DMS53 treated with DMSO at 0.1 percent for 48 hours (cell line): ENCODE data around the gene GPATCH8.
"Not testable (repeated sequence)": the region's sequence is repeated elsewhere in the genome, so short reads cannot be mapped to it uniquely, and the experiment has no call there.

Source experiments
- DNase-seq: peaks from one replicate; lab custom pipeline; 2025; ENCODE audit not compliant: unreplicated experiment; lab: John Stamatoyannopoulos, UW

The GPATCH8 gene

DNA sequence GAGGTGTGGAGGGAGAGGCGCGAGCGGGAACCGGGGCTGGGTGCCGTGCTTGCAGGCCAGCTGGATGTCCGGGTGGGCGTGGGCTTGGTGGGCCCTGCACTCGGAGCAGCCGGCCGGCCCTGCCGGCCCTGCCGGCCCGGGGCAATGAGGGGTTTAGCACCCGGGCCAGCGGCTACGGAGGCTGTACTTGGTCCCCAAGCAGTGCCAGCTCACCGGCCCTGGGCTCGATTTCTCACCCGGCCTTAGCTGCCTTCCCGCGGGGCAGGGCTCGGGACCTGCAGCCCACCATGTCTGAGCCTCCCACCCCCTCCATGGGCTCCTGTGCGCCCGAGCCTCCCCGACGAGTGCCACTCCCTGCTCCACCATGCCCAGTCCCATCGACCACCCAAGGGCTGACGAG is 24.7 kb upstream of the GPATCH8 start:
- DNase-seq: no peak

DNA sequence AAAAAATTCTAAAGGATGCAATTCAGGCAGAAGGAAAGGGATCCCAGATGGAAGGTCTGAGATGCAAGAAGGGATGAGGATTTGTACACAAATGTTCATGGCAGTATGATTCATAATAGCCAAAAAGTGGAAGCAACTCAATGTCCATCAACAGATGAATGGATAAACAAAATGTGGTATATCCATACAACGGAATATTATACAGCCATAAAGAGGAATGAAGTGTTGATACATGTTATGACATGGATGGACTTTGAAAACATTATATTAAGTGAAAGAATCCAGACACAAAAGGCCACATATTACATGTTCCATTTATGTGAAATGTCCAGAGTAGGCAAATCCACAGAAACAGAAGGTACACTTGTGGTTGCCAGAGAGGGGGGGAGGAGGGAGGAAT is 23.9 kb upstream of the GPATCH8 start:
- DNase-seq: no peak

DNA sequence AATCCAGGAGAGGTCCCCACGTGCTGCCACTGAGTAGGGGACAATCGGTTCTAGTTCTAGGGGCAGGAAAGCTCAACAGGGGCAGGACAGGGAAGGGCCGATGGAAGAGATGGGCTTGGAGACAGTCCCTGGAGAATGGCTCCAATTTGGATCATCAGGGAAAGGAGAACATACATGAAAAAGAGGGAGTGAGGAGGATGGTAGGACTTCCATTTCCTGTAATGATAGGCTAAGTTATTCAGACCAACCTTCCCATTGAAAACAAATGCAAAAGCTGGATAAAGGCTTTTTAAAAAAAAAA is 20.4 kb upstream of the GPATCH8 start:
- no peak for DNase-seq

DNA sequence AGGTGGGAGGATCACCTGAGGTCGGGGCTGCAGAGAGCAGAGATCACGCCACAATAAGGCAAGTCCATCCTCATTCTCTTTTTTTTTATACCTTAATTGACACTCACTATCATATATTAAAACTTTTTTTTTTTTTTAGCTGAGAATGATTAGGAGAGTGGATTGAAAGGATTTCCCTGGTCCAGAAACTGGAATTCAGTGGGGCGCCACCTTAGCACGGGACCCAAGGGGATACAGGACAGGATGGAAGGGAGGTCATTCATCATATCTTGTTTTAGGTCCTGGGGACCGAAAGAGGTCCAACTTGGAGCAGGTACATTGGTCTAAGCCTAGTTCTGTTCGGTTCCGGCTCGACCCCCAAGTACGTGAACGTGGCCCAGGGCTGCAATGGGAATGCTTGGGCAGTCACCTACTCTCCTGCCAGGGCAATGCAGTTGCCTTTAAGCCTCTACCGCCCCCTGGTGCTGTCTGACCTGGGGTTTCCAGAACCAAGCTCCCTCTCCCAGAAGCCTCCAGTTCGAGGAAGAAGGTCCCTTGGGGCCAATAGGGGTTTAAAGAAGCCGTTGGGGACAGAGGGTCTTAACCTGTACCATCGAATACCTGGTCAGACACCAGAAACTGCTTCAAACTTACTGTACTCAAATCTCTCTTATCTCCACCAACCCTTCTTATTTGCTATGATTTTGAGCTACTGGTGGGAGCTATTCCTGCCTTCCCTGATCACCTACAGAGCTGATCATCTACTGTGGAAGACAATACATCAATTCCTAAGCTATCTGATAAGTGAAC is 19.9 kb upstream of the GPATCH8 start:
- DNase-seq: peak; percentile 70

DNA sequence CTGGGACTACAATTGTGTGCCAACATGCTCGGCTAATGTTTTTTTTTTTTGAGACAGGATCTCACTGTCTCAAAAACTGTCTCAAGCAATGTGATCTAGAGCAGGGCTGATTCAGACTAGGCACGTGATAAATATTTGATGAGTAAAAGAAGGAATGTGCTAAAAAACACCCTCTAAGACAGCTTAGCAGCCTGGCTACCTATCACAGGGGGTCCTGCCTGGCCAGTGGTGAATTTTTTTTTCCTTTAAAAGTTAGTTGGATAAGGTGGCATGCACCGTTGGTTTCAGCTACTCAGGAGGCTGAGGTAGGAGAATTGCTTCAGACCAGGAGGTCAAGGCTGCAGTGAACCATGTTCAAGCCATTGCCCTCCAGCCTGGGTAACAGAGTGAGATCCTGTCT is 14.8 kb upstream of the GPATCH8 start:
- DNase-seq: no peak

DNA sequence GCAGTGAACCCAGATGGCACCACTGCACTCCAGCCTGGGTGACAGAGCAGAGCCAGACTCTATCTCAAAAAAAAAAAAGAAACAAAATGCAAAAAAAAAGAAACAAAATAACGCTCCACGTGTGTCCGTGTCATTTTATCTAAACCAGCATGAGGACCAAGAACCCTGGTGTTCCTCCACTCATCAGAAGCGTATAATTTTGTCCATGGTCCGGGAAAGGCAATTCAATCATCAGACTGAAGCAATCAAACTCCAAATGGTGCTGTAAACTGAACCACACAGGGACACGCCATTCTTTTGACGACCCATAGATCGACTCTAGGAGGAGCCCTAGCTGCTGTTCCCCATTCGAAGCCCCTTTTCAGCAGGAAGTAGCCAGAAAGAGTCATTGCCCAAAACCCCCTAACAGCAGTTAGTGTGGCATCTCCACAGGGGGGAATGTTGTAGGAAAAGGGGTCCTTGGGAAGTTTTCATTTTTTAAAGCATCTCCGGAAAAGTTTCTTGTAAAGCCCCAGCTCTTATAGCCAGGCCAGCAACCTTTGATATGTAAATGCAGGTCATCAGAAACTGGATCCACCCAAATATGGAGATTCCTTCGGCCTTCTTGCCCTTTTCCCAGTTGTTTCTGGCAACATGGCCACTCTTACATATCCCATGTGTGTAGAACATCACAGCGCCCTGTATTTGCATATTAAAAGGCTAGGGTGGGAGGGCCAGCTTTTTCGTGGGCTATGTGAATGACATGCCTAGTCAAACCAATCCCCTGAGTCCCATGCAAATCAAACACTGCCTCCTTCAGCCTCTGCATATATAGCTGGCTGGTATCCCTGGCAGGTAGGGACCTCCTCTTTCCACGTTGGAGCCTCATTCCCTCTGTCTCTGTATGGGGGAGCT is 8.3 kb upstream of the GPATCH8 start:
- not testable (repeated sequence) for DNase-seq

DNA sequence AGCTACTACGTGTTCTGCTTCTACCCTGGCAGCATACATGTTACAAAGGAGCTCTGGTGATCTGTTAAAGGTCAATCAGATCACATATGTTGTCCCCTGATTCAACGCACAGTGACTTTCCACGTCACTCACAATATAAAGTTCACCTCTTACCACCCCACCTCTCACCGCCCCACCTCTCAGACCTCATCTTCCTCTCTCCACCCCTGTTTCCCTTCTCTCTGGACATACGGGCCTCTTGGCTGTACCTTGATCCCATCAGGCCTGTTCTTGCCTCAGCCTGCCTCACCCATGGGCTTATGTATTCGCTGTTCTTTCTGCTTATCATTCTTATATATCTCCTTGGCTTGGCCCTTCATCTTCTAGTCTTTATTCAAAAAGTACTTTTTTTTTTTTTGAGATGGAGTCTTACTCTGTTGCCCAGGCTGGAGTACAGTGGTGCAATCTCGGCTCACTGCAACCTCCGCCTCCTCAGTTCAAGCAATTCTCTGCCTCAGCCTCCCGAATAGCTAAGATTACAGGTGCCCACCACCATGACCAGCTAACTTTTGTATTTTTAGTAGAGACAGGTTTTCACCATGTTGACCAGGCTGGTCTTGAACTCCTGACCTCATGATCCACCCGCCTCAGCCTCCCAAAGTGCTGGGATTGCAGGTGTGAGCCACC is 3.9 kb upstream of the GPATCH8 start:
- not testable (repeated sequence) for DNase-seq

DNA sequence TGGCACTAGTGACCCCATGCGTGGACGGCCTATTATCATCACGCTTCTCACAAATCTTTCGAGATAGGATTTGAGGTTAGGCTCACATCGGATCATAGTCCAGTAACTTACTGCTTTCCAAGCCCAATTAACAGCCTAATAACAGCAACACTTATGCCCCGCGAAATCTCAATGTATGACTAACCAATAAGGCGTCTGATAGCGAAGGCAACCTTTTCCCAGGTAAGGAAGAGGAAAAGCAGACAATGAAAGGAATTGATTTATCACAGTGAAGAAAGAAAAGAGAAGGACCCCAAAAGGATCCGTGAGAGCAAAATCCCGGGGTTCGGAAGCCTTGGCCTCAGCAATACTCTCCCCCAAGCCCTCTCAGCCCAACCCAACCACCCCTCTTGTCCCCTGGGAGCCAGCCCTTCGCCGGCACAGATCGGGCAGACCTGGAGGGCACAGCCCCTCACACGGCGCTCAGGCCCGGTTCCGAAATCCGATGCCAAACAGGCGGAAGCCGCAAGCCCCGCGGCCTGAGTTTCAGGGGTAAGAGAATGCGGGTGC is 534 bp downstream of the GPATCH8 start:
- no peak for DNase-seq

DNA sequence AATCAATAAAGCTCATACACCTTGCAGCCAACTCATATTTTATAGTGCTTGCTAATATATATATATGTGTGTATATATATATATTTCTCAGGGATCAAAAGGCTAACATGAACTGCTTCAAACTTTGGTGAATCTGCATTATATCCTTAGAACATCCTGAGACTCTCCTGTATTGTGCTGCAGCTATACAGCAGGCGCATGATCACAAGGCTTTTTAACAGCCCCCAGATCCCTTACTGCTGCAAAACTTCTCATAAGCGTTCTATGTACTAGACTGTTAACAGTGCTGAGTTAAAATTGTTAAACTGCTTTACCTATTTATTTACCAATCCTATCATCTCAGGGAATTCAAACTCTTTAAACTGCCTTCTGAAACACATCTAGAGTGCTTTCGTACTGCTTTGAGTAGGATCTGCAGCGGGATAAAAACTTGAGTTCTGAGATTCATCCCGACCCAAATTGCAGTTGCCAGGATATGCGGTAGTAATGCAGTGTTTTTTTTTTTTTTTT is 1.3 kb downstream of the GPATCH8 start:
- no peak for DNase-seq

DNA sequence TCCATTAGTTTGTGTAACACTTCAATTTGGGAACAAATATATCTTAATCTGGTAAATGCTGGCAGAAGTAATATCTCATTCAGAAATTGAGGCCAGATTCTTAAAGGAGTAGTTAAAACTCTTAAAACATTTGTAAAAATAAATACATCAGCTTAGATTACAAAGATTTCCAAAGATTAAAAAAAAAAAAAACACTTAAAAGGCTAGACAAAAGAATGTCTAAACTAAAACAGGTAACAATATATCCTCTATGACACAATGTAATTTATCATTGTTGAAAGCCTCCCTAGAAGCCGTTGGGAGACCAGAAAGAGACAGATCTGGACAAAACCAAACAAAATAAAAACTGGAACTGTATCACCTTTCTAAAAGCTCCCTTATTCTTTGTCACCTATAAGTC is 3.5 kb downstream of the GPATCH8 start:
- DNase-seq: no peak

DNA sequence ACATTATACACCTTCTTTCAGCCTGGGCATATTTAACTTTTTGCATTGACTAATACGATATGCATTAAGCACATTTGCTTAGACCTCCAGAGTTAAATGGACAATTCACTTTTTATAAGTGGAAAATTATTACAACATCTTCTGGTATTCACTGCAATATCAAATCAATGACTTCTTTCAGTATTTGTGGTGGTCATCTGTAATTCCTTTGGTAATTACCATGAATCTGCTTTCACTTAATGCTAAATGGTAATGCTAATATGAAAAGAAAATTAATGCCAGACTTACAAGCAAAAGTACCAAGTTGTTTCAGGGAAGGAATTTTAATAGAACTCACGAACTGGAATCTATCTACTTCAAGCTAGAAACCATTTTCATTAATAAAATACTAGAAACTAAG is 6.4 kb downstream of the GPATCH8 start:
- DNase-seq: no peak

DNA sequence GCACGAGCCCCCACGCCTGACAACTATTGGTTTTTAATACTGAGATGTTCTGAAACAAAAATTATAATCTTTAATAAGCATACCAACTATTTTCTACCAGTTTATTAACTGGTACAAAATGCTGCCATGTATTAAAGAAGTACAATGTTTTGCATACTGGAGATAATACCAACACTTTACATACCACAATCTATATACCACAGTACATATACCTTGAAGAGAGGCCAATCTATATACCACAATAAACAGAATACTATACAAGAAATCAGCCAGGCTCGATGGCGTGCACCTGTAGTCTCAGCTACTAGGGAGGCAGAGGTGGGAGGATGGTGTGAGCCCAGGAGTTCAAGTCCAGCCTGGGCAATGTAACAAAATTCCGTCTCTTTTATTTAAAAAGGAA is 9.9 kb downstream of the GPATCH8 start:
- DNase-seq: no peak

DNA sequence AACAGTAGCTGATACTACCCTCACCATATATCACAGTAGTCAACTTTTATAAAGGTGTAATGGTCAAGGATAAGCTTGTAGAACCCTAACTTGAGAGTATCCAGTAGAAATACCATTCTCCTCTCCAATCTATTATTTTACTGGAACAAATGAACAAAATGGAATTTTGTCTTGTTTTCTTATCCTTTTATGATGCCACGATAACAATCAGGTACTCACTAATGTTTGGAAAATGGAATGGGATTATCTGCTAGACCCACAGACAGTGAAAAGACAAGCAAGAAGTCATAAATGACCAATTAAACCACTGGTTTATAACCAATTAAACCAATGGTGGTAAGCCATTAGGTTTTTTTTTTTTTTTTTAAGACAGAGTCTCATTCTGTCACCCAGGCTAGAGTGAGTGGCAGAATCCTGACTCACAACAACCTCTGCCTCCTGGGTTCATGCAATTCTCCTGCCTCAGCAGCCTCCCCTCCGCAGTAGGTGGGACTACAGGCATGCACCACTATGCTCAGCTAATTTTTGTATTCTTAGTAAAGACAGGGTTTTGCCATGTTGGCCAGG is 10.4 kb downstream of the GPATCH8 start:
- no peak for DNase-seq

DNA sequence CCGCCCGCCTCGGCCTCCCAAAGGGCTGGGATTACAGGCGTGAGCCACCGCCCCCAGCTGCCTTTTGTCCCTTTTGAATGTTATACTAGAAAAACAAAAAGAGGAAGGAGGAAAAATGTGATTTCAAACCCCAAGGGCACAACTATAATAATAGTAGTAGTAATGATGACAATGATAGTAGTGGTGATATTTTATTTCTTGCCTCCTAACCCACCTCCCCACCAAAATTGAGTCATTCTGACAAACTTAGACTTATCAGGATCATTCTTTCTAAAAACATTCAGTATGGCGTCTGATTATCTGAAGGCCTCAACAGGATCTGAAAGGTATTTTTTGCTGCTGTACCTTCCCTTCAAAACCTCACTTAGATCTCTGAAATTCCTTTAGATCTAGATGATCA is 13.6 kb downstream of the GPATCH8 start:
- DNase-seq: no peak

DNA sequence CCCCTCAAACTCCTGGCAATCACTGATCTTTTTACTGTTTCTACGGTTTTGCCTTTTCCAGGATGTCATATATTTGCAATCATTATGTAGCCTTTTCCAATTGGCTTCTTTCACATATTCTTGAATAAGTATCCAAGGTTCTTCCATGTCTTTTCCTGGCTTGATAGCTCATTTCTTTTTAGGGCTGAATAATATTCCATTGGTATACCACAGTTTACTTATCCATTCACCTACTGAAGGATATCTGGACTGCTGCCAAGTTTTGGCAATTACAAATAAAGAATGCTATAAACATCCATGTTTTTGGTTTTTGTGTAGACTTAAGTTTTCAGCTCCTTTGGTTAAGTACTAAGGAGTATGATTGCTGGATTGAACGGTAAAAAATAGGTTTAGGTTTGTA is 16.0 kb downstream of the GPATCH8 start:
- no peak for DNase-seq

DNA sequence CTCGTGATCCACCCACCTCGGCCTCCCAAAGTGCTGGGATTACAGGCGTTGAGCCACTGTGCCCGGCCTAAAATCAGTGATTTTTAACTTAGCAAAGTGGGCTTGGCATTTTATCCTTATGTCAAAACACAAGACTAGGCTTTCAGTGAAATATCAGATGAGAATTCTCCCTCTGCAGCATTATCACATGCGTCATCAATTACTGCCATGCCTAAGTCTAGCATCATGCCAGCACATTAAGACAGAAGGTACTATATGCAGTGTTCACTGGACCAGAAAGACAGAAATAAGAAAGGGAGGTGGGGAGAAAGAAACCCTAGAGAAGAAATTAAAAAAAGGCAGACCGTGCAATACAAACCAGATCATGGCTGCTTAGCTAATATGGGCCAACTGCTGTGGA is 29.8 kb downstream of the GPATCH8 start:
- DNase-seq: no peak

DNA sequence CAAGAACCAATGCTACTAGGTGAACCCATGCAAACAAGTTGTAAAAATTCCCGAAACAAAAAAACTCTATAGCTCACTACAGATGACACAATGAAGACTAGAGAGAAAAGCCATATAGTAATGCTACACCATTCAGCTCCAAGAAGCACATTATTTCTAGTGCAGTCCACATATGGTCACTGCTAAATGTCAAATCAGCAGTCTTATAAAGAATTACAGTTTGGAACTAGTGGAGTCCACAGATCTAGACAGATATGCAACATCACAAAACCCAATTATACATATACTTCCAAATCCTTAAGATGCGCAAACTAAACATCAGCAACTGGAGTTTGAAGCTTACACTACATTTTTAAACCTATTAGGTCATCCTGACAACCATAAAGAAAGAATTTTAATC is 33.5 kb downstream of the GPATCH8 start:
- no peak for DNase-seq

DNA sequence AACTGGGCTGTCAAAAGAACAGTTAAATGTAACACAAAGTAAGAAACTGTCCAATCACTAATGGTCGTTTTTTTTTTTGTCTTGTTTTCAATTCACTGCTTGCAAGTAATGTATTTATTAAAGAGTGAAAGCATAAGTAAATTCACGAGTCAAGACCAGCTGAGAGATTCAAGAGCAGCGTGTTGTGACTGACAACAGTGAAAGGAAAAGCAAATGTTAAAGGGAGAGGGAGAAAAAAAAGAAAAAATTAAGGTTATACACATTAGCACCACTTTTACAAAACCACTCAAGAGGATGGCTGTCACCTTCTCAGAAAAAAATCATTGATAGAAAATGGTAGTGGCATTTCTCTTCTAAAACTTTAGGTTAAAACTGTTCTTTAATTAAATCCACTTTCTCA is 36.1 kb downstream of the GPATCH8 start:
- DNase-seq: no peak

DNA sequence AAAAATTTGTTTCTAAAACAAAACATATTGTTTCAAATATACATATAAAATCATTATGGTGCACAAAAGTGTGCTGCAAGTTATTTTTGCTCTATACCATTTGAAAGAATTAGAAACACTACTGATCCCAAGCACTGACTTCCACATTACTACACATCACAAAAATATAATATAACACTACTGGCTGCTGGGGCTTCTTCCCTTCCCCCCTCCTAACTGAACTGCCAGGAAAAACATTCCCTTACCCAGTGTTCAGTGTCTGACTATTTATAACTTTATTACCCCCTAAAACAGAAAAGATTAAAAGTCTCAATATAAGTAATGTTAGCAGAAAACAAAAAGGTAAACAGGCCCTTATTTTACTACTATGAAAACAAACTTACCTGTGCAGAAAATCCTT is 36.9 kb downstream of the GPATCH8 start:
- no peak for DNase-seq

DNA sequence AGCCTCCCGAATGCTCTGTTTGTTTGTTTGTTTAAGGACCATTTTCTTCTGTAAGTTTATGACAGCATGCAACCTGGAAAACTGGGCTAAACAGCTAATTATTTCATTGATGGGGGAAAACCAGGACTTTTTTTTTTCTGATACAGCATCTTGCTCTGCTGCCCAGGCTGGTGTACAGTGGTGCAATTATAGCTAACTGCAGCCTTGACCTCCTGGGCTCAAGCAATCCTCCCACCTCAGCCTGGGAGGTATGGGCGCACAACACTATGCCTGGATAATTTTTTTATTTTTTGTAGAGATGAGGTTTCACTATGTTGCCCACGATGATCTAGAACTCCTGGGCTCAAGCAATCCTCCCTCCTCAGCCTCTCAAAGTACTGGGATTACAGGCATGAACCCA is 37.3 kb downstream of the GPATCH8 start:
- DNase-seq: no peak

DNA sequence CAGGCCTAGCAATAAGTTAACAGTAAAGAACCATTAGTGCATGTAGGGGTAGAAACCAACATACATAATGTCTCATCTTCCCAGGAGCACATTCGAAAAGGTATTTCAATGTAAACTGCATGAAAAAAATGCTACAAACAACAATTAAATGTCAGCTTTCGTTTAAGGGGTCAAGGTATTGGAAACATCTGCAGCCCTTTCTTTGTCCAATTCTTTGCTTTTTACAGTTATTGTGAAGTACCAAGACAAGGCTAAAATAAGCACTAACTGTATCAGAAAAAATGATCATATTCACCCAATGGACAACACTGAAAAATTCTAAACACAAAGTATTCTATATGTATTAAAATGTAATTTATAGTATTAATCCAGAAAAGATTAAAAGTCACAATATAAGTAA is 37.9 kb downstream of the GPATCH8 start:
- no peak for DNase-seq
